HepG2 (cell line): ENCODE data around the gene MOCS2. TPM values are rescaled to one million over a fixed set of nuclear protein-coding genes. Genes with fewer than 3 reads are reported as not detected.

ENCODE experiments used
- ATAC-seq: fragments of 200-7000 bp; cut with Tn5 transposase; 3 replicates; pipeline ENCODE4 v1.9.1; 2020; ENCODE audit warnings: mild to moderate bottlenecking, moderate library complexity
- BruUV-seq: library from RNA; stranded (reverse); fragments of 400-500 nt; replicated peaks from 2 replicates; lab custom pipeline; 2021; lab: Mats Ljungman, UMichigan
- CTCF ChIA-PET: fragments of 300-600 bp; formaldehyde crosslinking; extraction: SDS; loops from one replicate; lab custom pipeline; 2021; ENCODE audit warnings: low total read pairs, inconsistent platforms, low intra/inter-chr PET ratio; lab: Yijun Ruan, JAX
- POLR2A ChIA-PET: fragments of 350-600 bp; sonication (Branson Sonifier 250); formaldehyde crosslinking; loops from one replicate; lab custom pipeline; 2020; ENCODE audit warnings: antibody characterized with exemption, inconsistent platforms; lab: Yijun Ruan, JAX
- DNase-seq: peaks from one replicate; pipeline ENCODE4 v3.0.0-alpha.2; 2015; ENCODE audit warnings: low spot score
- FAIRE-seq: peaks from 3 replicates; lab custom pipeline; 2011; peaks lifted over from hg19 to GRCh38; lab: Jason Lieb, UNC
- H2AFZ ChIP-seq: one replicate; pipeline ENCODE4 v1.6.1; 2011; ENCODE audit warnings: low read length, inconsistent platforms
- H3K27ac ChIP-seq: fragments of 300-600 bp; 3 replicates; pipeline ENCODE4 v1.8.0; 2011; ENCODE audit warnings: mixed run types, mild to moderate bottlenecking, mixed read lengths, low read length, inconsistent platforms; ENCODE audit not compliant: insufficient read depth; ENCODE audit errors: extremely low read length
- H3K27me3 ChIP-seq, 2 experiments: fragments of 200-600 bp in 1 of 2; 2 replicates in 1 of 2; 3 replicates in 1 of 2; pipeline versions ENCODE4 v1.6.0 to v1.8.0; 2011; ENCODE audit warnings: low read length in 2 of 2, mild to moderate bottlenecking in 2 of 2, moderate library complexity in 2 of 2, inconsistent platforms in 1 of 2; ENCODE audit not compliant: insufficient read depth in 2 of 2, control insufficient read depth in 1 of 2
- H3K36me3 ChIP-seq, 2 experiments: fragments of 200-600 bp in 1 of 2; replicated peaks in 1 of 2; 2 replicates in 1 of 2; 3 replicates in 1 of 2; pipeline versions ENCODE4 v1.5.1 to v1.8.0; 2011; ENCODE audit warnings: low read length in 2 of 2, inconsistent platforms in 1 of 2; ENCODE audit not compliant: insufficient read depth in 2 of 2, control insufficient read depth in 1 of 2
- H3K4me1 ChIP-seq: 2 replicates; pipeline ENCODE4 v1.5.1; 2012; ENCODE audit warnings: low read length, inconsistent platforms; ENCODE audit not compliant: insufficient read depth
- H3K4me2 ChIP-seq: 2 replicates; pipeline ENCODE4 v1.6.0; 2011; ENCODE audit warnings: low read depth, low read length, inconsistent platforms
- H3K4me3 ChIP-seq, 3 experiments: fragments of 200-600 bp in 1 of 3; sonication (generic), shearing (Covaris generic) in 1 of 3; replicated peaks in 1 of 3; 2 replicates each; pipeline ENCODE4 v1.5.1; 2011 to 2016; ENCODE audit warnings: low read length in 3 of 3, inconsistent platforms in 2 of 3, low read depth in 2 of 3, mild to moderate bottlenecking in 2 of 3, control low read depth in 1 of 3, mixed read lengths in 1 of 3; ENCODE audit not compliant: insufficient read depth in 1 of 3
- H3K79me2 ChIP-seq: one replicate; pipeline ENCODE4 v1.6.1; 2011; ENCODE audit warnings: low read length, inconsistent platforms; ENCODE audit not compliant: insufficient read depth
- H3K9ac ChIP-seq: 2 replicates; pipeline ENCODE4 v1.6.0; 2011; ENCODE audit warnings: mild to moderate bottlenecking, low read depth, low read length, inconsistent platforms; ENCODE audit not compliant: insufficient read depth
- H3K9me3 ChIP-seq: 2 replicates; pipeline ENCODE4 v1.5.1; 2012; ENCODE audit warnings: mild to moderate bottlenecking, low read length
- H4K20me1 ChIP-seq: 2 replicates; pipeline ENCODE4 v1.6.0; 2011; ENCODE audit warnings: inconsistent platforms, mild to moderate bottlenecking, low read length, moderate library complexity; ENCODE audit not compliant: insufficient read depth
- HNRNPH1 ChIP-seq: fragments of 200-400 bp; formaldehyde crosslinking; optimal IDR thresholded peaks from 2 replicates; pipeline ENCODE3; 2017; ENCODE audit warnings: mild to moderate bottlenecking, low read depth, low read length
- MAZ ChIP-seq, 2 experiments: sonication (generic) in 1 of 2; formaldehyde crosslinking in 1 of 2; IDR thresholded peaks; 2 replicates each; pipeline versions ENCODE4 v1.5.0 to v1.6.1; 2012 to 2020; ENCODE audit warnings: low read depth in 2 of 2, mild to moderate bottlenecking in 2 of 2, borderline replicate concordance in 1 of 2, improper control_type of control experiment in 1 of 2, low read length in 1 of 2, missing genetic modification reagents in 1 of 2, moderate library complexity in 1 of 2
- MTA3 ChIP-seq: sonication (generic); formaldehyde crosslinking; IDR thresholded peaks from 2 replicates; pipeline ENCODE4 v1.4.0; 2020; ENCODE audit warnings: missing genetic modification reagents
- MYNN ChIP-seq: sonication (generic); formaldehyde crosslinking; IDR thresholded peaks from 2 replicates; pipeline ENCODE4 v1.4.0; 2020; ENCODE audit warnings: mild to moderate bottlenecking, low read depth, missing genetic modification reagents
- NONO ChIP-seq, 2 experiments: fragments of 450-650 bp in 1 of 2; sonication (generic) in 1 of 2; formaldehyde crosslinking in 1 of 2; IDR thresholded peaks in 1 of 2; conservative IDR thresholded peaks in 1 of 2; 2 replicates each; pipeline versions ENCODE4 v1.6.1 to v1.8.0; 2017 to 2022; ENCODE audit warnings: mild to moderate bottlenecking in 1 of 2, missing genetic modification reagents in 1 of 2, moderate library complexity in 1 of 2
- PAXIP1 ChIP-seq: sonication (generic); formaldehyde crosslinking; conservative IDR thresholded peaks from 2 replicates; pipeline ENCODE4 v1.4.0; 2020; ENCODE audit warnings: mild to moderate bottlenecking, missing genetic modification reagents, moderate library complexity
- PRMT3 ChIP-seq: sonication (generic); formaldehyde crosslinking; IDR thresholded peaks from 2 replicates; pipeline ENCODE4 v1.8.1; 2022; ENCODE audit warnings: low read depth, mild to moderate bottlenecking, moderate library complexity, missing genetic modification reagents, borderline replicate concordance
- RBFOX2 ChIP-seq: fragments of 200-400 bp; formaldehyde crosslinking; IDR thresholded peaks from 2 replicates; pipeline ENCODE4 v1.6.1; 2017; ENCODE audit warnings: low read depth, mild to moderate bottlenecking, low read length
- SRF ChIP-seq: IDR thresholded peaks from 2 replicates; pipeline ENCODE4 v1.6.1; 2011; ENCODE audit warnings: mild to moderate bottlenecking, low read depth, low read length, moderate library complexity
- TGIF2 ChIP-seq: IDR thresholded peaks from 2 replicates; pipeline ENCODE4 v1.6.1; 2016; ENCODE audit warnings: control low read depth, missing compliant biosample characterization
- ZBED4 ChIP-seq: sonication (generic); formaldehyde crosslinking; IDR thresholded peaks from 2 replicates; pipeline ENCODE4 v1.4.0; 2020; ENCODE audit warnings: missing genetic modification reagents, borderline replicate concordance
- ZNF12 ChIP-seq: sonication (generic); formaldehyde crosslinking; IDR thresholded peaks from 2 replicates; pipeline ENCODE4 v1.5.0; 2020; ENCODE audit warnings: missing genetic modification reagents
- ZNF207 ChIP-seq: fragments of 450-650 bp; IDR thresholded peaks from 2 replicates; pipeline ENCODE4 v1.6.1; 2016; ENCODE audit warnings: antibody characterized with exemption, borderline replicate concordance
- ZNF264 ChIP-seq: sonication (generic); formaldehyde crosslinking; IDR thresholded peaks from 2 replicates; pipeline ENCODE4 v1.4.0; 2020; ENCODE audit warnings: missing genetic modification reagents
- ZSCAN25 ChIP-seq: sonication (generic); formaldehyde crosslinking; IDR thresholded peaks from 2 replicates; pipeline ENCODE4 v1.8.0; 2022; ENCODE audit warnings: mild to moderate bottlenecking, missing genetic modification reagents
- ZSCAN31 ChIP-seq: sonication (generic); formaldehyde crosslinking; IDR thresholded peaks from 2 replicates; pipeline ENCODE4 v1.5.0; 2020; ENCODE audit warnings: low read depth, mild to moderate bottlenecking, missing genetic modification reagents
- WGBS: methylation state at CpG from one replicate; pipeline ENCODE4 v1.1.6; 2017; ENCODE audit warnings: low lambda C conversion rate; 5-methylcytosine and 5-hydroxymethylcytosine counted together
- in situ Hi-C: cut with HindIII; loops from 2 replicates; pipeline ENCODE4 v1.10.0; 2017; ENCODE audit warnings: low pct_unique_long_range_greater_than_20kb; ENCODE audit not compliant: extremely low pct_ligation_motif_present
- intact Hi-C: fragments of 100-400 bp; cut with micrococcal nuclease; formaldehyde crosslinking; loops from one replicate; pipeline ENCODE4 v1.10.0; 2022; ENCODE audit not compliant: unreplicated experiment
- polyA plus RNA-seq, 8 experiments: library from polyadenylated mRNA; depleted of rRNA in 3 of 8; stranded (reverse) in 7 of 8; unstranded in 1 of 8; fragments of >200 nt; fragmentation: Illumina TruSeq in 4 of 8; extraction: Trizol in 4 of 8; gene quantifications; 2 replicates each; pipeline versions ENCODE4 v1.2.1 to v1.2.3, GENCODE V29; 2011 to 2016; ENCODE audit warnings: low read depth in 4 of 8, missing spikeins in 1 of 8, mixed read lengths in 1 of 8; ENCODE audit not compliant: insufficient read depth in 1 of 8
- total RNA-seq, 5 experiments: library from RNA; depleted of rRNA; stranded (reverse); fragments of >200 nt; fragmentation: Illumina TruSeq; extraction: Trizol; gene quantifications; 2 replicates each; pipeline ENCODE4 v1.2.3, GENCODE V29; 2016; ENCODE audit warnings: low read depth in 1 of 5
- TF ChIP-seq, protein P1 (sequence below): sonication (generic); formaldehyde crosslinking; IDR thresholded peaks from 2 replicates; pipeline ENCODE4 v1.8.1; 2022; ENCODE audit warnings: mild to moderate bottlenecking, missing genetic modification reagents

MOCS2 gene
- total and polyA plus RNA-seq, 2 of the 13 experiments (the other 11 are each of a cell fraction or from before 2014, with no cell fraction given), result 19.2 to 41.9 TPM

DNA sequence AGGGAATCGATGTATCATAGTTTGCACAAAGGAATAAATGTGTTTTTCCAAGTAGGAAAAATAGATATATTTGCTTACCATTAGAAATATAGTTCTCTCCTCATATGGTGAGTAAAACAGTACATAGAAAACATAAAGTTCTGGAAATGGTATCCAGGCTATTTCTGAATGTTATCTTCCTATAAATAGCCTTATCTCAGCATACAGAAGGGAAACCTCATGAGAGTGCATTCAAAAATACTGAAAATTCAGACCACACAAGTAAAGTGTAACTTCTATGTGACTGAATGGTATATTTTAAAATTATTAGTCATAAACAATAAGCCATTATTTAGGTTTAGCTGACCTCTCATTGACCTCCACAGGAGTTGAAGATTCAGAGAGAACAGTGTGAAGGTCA is 43.5 kb downstream of the MOCS2 start:
- CTCF ChIA-PET, result no interaction called here
- no peaks in the 10 kb centered on the region for H3K9me3 ChIP-seq
- WGBS, result 100% methylated on average over 1 of the region's 1 CpG
- TF ChIP-seq PRMT3 (CRISPR knock-in tag) (no peak), MTA3 (CRISPR knock-in tag) (no peak), PAXIP1 (CRISPR knock-in tag) (no peak), ZBED4 (CRISPR knock-in tag) (no peak), ZSCAN25 (no peak), SRF (no peak), TGIF2 (CRISPR knock-in tag) (no peak), ZNF207 (no peak), ZNF12 (CRISPR knock-in tag) (no peak), ZSCAN31 (CRISPR knock-in tag) (no peak), NONO (IDR thresholded peaks at IDR 0.05) (no peak), NONO (CRISPR knock-in tag; conservative IDR thresholded peaks at IDR 0.05) (no peak), MAZ (IDR thresholded peaks at IDR 0.05; ENCODE audit: borderline replicate concordance, low read depth, low read length) (no peak), MAZ (CRISPR knock-in tag; IDR thresholded peaks at IDR 0.05; ENCODE audit: low read depth) (no peak), RBFOX2 (no peak), MYNN (CRISPR knock-in tag) (no peak), ZNF264 (CRISPR knock-in tag) (no peak), HNRNPH1 (no peak)
- TF ChIP-seq, protein P1, sequence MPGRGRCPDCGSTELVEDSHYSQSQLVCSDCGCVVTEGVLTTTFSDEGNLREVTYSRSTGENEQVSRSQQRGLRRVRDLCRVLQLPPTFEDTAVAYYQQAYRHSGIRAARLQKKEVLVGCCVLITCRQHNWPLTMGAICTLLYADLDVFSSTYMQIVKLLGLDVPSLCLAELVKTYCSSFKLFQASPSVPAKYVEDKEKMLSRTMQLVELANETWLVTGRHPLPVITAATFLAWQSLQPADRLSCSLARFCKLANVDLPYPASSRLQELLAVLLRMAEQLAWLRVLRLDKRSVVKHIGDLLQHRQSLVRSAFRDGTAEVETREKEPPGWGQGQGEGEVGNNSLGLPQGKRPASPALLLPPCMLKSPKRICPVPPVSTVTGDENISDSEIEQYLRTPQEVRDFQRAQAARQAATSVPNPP (CRISPR knock-in tag), result no peak

More for the DNA sequence above, 43.5 kb downstream of the MOCS2 start:
- no peak for DNase-seq
- H3K4me2 ChIP-seq, result no peak overlapping the region
- no peak overlapping the region for H3K9ac ChIP-seq
- ATAC-seq, result no peak
- intact Hi-C loops (no loop called here), in situ Hi-C loops (no loop called here)
- H2AFZ ChIP-seq, result no peak overlapping the region
- H3K4me3 ChIP-seq, result no peak overlapping the region
- no peak for FAIRE-seq
- peaks cover 16 to 77% of the 10 kb centered on the region in 2 experiments for H3K36me3 ChIP-seq
- no peak overlapping the region for H3K27ac ChIP-seq
- H4K20me1 ChIP-seq, result no peaks in the 10 kb centered on the region
- 0 out of 2 replicates have a peak, but pooled peaks cover 4% of the 10 kb centered on the region for H3K4me1 ChIP-seq
- BruUV-seq, result no TSS peak
- POLR2A ChIA-PET, result no interaction called here
- no peaks in the 10 kb centered on the region for H3K27me3 ChIP-seq
- H3K79me2 ChIP-seq, result no peaks in the 10 kb centered on the region
